ENCODE results near the gene UGT2A3.

- TF ChIP-seq CTCF (IDR thresholded peaks at IDR 0.05) (no peak), ZFX (IDR thresholded peaks at IDR 0.05; ENCODE audit: borderline replicate concordance) (no peak)
Measured at GRCh38 chr4:68997040-68997439, 45.4 kb upstream of the UGT2A3 start.
